ENCODE data around the gene VIPR1. TPM values are rescaled to one million over a fixed set of nuclear protein-coding genes. Genes with fewer than 3 reads are reported as not detected.
"Not testable (repeated sequence)": the region's sequence is repeated elsewhere in the genome, so short reads cannot be mapped to it uniquely, and the experiment has no call there.

The VIPR1 gene
- total RNA-seq, 1 experiment from 2014 or later, result 9.4 TPM

DNA sequence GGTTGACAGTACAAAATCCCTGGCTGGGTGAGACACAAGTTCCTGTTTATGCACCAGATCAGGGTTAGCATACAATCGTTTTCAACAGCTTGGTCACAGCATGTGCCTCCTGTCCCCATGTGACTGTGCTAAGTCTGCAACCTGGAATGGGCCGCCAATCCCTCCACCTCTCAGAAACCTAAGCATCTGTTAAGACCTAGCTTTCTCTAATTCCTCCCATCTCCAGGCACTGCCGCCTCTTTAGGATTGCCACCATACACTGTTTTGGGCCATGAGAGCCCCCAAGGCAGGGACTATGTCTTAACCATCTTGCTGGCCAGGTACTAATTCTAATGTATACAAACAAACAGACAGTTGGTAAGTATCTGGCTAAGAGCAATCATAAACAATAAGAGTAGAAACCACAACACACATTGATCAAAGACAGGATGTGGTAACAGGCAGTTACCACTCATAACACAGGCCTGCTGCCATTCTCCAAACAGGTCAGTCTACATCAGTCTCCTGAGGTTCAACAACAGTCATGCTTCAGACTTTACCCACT lies 53.7 kb downstream of the VIPR1 start:
- Mint-ChIP-seq H3K27ac (no peak overlapping the region), H3K4me3 (no peak overlapping the region), H3K4me1 (no peaks in the 10 kb centered on the region), H3K27me3 (ENCODE audit: low read depth) (no peaks in the 10 kb centered on the region), H3K36me3 (peaks cover 67% of the 10 kb centered on the region), H3K9me3 (no peaks in the 10 kb centered on the region)
- ChIA-PET CTCF (no interaction called here), POLR2A (no interaction called here)
- TF ChIP-seq RELA (CRISPR knock-in tag; IDR thresholded peaks at IDR 0.05; ENCODE audit: borderline replicate concordance) (no peak), NR1H2 (CRISPR knock-in tag; IDR thresholded peaks at IDR 0.05) (no peak), SMAD4 (CRISPR knock-in tag; IDR thresholded peaks at IDR 0.05) (no peak), ZNF416 (CRISPR knock-in tag; IDR thresholded peaks at IDR 0.05) (no peak), TP53 (CRISPR knock-in tag; IDR thresholded peaks at IDR 0.05) (no peak)
- TF ChIP-seq, protein P1, sequence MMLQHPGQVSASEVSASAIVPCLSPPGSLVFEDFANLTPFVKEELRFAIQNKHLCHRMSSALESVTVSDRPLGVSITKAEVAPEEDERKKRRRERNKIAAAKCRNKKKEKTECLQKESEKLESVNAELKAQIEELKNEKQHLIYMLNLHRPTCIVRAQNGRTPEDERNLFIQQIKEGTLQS (CRISPR knock-in tag; conservative IDR thresholded peaks at IDR 0.05), result no peak
- DNase-seq (ENCODE audit: low spot score), result no peak
- no peak for ATAC-seq

- ATAC-seq; H3K27me3 Mint-ChIP-seq (ENCODE audit: low read depth); DNase-seq (ENCODE audit: low spot score); H3K4me3 Mint-ChIP-seq; H3K27ac Mint-ChIP-seq; POLR2A ChIA-PET; CTCF ChIA-PET; H3K9me3 Mint-ChIP-seq; H3K4me1 Mint-ChIP-seq: not testable (repeated sequence)
- H3K36me3 Mint-ChIP-seq, result peaks cover 65% of the 10 kb centered on the region
These were observed 54.4 kb downstream of the VIPR1 start for GRCh38 chr3:42556817-42557216.

DNA sequence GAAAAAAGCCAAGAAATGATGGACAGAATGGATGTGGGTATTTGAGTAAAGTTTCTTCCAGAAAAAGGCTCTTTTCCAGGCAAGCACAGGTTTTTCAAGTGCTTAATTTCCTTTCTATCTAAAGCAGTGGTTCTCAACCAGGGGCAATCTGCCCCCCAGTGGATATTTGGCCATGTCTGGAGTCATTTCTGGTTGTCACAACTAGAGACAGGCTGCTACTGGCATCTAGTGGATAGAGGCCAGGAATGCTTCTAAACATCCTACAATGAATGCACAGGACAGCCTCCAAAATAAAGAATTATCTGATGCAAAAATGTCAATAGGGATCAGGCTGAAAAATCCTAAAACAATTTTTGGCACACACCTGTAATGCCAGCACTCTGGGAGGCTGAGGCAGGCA lies 55.4 kb downstream of the VIPR1 start:
- CTCF ChIA-PET, result interaction anchor here (1.4 to 1.5 kb wide), 2 partner anchors 10 to 328 kb away, joined by 3 to 4 read pairs; no protein-coding TSS in a partner anchor
- TF ChIP-seq SMAD4 (CRISPR knock-in tag; IDR thresholded peaks at IDR 0.05), result no peak
- TF ChIP-seq TCF7 (CRISPR knock-in tag; IDR thresholded peaks at IDR 0.05; ENCODE audit: low read depth), result no peak
- no peak for TF ChIP-seq ZBTB21 (CRISPR knock-in tag; IDR thresholded peaks at IDR 0.05; ENCODE audit: borderline replicate concordance)
- no peak for TF ChIP-seq ELF4 (CRISPR knock-in tag; IDR thresholded peaks at IDR 0.05; ENCODE audit: low read depth)
- TF ChIP-seq SOX15 (CRISPR knock-in tag; IDR thresholded peaks at IDR 0.05), result no peak
- POLR2A ChIA-PET, result no interaction called here
- Mint-ChIP-seq H3K27me3 (ENCODE audit: low read depth) (no peaks in the 10 kb centered on the region), H3K4me1 (no peaks in the 10 kb centered on the region), H3K9me3 (no peaks in the 10 kb centered on the region), H3K36me3 (peaks cover 61% of the 10 kb centered on the region), H3K27ac (no peak overlapping the region), H3K4me3 (no peak overlapping the region)
- ATAC-seq (peak; percentile 67), DNase-seq (ENCODE audit: low spot score) (no peak)

DNA sequence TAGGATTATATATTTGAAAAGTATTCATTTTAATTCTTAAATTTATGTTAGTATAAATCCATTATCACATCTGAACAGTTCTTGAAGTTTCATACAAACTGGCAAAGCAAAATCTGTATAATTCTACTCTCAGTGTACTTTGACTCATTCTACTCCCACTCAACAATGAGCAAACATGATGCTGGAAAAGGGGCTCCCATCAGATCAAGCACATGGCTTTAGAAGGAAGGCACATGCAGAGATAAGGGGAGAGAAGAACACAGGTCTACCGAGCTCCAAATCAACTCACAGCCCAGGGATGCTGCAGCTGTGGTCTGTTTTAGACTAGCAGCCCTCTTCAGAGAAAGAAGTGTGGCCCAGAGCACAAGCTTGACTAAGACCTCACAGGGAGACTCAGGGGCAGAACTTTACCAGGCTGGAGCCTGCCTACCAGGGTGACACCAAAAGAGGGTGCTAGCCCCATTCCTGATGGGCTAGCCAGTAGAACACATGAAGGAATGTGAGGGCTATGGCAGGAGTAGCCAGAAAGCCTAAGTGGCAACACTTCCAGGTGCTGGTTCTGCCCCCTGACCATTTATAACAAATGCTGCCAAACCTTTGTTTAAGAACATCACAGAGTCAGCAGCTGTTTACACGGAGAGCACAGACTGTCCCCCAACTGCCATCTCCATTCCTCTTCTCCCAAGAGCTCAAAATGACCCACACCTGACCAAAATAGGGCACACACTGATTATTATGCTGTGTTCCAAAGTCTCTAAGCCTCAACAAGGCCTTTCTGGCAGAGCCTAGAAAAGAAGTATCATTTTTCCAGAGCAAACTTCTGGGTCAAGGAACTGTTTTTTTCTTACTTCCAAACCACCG lies 59.8 kb downstream of the VIPR1 start:
- POLR2A ChIA-PET, result no interaction called here
- H3K36me3 Mint-ChIP-seq, result peaks cover 47% of the 10 kb centered on the region
- no peak overlapping the region for H3K27ac Mint-ChIP-seq
- H3K27me3 Mint-ChIP-seq (ENCODE audit: low read depth), result no peaks in the 10 kb centered on the region
- ATAC-seq (no peak), DNase-seq (ENCODE audit: low spot score) (no peak)
- TF ChIP-seq ZNF425 (CRISPR knock-in tag; conservative IDR thresholded peaks at IDR 0.05), result no peak
- H3K4me1 Mint-ChIP-seq, result no peaks in the 10 kb centered on the region
- no peak overlapping the region for H3K4me3 Mint-ChIP-seq
- H3K9me3 Mint-ChIP-seq, result no peaks in the 10 kb centered on the region
- CTCF ChIA-PET, result interaction anchor here (0.8 kb wide), 1 partner anchor 13 kb away, joined by 3 read pairs; no protein-coding TSS in a partner anchor

DNA sequence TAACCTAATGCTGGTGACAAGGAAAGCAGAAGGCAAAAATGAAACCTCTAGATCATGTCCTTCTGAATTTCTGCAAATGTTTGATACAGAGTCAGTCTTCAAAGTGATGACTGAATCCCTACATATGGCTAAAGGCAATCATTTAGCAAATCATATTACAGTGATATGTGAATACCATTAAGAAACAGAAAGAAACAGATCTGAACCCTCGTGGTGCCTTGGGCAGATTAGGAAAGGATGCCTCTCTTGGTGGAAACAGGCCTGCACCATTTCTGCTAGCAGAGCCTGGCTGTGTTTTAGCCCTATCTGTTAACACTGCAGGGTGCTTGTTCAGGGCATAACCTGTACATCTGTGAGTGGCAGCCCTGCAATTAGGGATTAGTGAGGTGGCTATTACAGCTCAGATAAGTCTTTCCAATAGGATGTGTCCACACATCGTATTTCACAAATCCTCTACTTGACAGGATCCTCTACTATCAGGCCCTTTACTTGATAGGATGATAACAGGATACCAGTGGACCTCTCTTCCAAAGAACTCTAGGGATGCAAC lies 67.2 kb downstream of the VIPR1 start:
- POLR2A ChIA-PET, result no interaction called here
- ATAC-seq (no peak), DNase-seq (ENCODE audit: low spot score) (no peak)
- H3K27ac Mint-ChIP-seq, result no peak overlapping the region
- H3K27me3 Mint-ChIP-seq (ENCODE audit: low read depth), result no peaks in the 10 kb centered on the region
- H3K9me3 Mint-ChIP-seq, result peaks cover 10% of the 10 kb centered on the region
- no peak overlapping the region for H3K4me3 Mint-ChIP-seq
- H3K36me3 Mint-ChIP-seq, result peaks cover 34% of the 10 kb centered on the region
- peaks cover 7% of the 10 kb centered on the region for H3K4me1 Mint-ChIP-seq
- CTCF ChIA-PET, result no interaction called here
- TF ChIP-seq MAX (CRISPR knock-in tag; IDR thresholded peaks at IDR 0.05) (no peak), CBFB (CRISPR knock-in tag; IDR thresholded peaks at IDR 0.05; ENCODE audit: low read depth) (no peak), ZBTB21 (CRISPR knock-in tag; IDR thresholded peaks at IDR 0.05; ENCODE audit: borderline replicate concordance) (no peak), MXD4 (CRISPR knock-in tag; IDR thresholded peaks at IDR 0.05; ENCODE audit: borderline replicate concordance) (no peak), ZNF425 (CRISPR knock-in tag; conservative IDR thresholded peaks at IDR 0.05) (no peak)
- TF ChIP-seq, protein P1 (CRISPR knock-in tag; conservative IDR thresholded peaks at IDR 0.05), result no peak
- TF ChIP-seq, protein P2, sequence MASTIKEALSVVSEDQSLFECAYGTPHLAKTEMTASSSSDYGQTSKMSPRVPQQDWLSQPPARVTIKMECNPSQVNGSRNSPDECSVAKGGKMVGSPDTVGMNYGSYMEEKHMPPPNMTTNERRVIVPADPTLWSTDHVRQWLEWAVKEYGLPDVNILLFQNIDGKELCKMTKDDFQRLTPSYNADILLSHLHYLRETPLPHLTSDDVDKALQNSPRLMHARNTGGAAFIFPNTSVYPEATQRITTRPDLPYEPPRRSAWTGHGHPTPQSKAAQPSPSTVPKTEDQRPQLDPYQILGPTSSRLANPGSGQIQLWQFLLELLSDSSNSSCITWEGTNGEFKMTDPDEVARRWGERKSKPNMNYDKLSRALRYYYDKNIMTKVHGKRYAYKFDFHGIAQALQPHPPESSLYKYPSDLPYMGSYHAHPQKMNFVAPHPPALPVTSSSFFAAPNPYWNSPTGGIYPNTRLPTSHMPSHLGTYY (CRISPR knock-in tag; IDR thresholded peaks at IDR 0.05), result no peak
